CD4-positive, alpha-beta T cell treated with Interleukin-4 for 1 hour (primary cell): ENCODE data around the gene ARHGEF12.
"Not testable (repeated sequence)": the region's sequence is repeated elsewhere in the genome, so short reads cannot be mapped to it uniquely, and the experiment has no call there.

Experiments
- DNase-seq, 2 donors: peaks; one replicate each; pipeline ENCODE4 v3.0.0-alpha.2; 2020 to 2022

The ARHGEF12 gene

GRCh38 chr11:120501976-120502755, 166.0 kb downstream of the ARHGEF12 start:
- no peak for DNase-seq

- DNase-seq, result not testable (repeated sequence)
Observed at GRCh38 chr11:120503529-120503928, 167.3 kb downstream of the ARHGEF12 start.

- no peak for DNase-seq
Observed at GRCh38 chr11:120505801-120506425, 169.7 kb downstream of the ARHGEF12 start.

GRCh38 chr11:120509346-120510053, 173.3 kb downstream of the ARHGEF12 start:
- no peak for DNase-seq

GRCh38 chr11:120510406-120511115, 174.3 kb downstream of the ARHGEF12 start:
- no peak for DNase-seq

- peak; percentile 60 to 63 for DNase-seq
Observed at GRCh38 chr11:120511116-120511819, 175.1 kb downstream of the ARHGEF12 start, which contains the start of gene GRIK4. Gene GRIK4, plus strand, starts transcription at chr11:120511748. Its CDS starts 148,571 bp downstream, at chr11:120660319.

GRCh38 chr11:120511820-120512738, 175.9 kb downstream of the ARHGEF12 start:
- no peak for DNase-seq

- DNase-seq, result no peak
Observed at GRCh38 chr11:120512739-120513435, 176.7 kb downstream of the ARHGEF12 start.

GRCh38 chr11:120513436-120514315, 177.5 kb downstream of the ARHGEF12 start:
- no peak for DNase-seq

- DNase-seq, result no peak
Observed at GRCh38 chr11:120514541-120515121, 178.4 kb downstream of the ARHGEF12 start.

GRCh38 chr11:120515186-120515723, 179.0 kb downstream of the ARHGEF12 start:
- no peak for DNase-seq

- no peak for DNase-seq
Observed at GRCh38 chr11:120516461-120517389, 180.5 kb downstream of the ARHGEF12 start.

GRCh38 chr11:120517390-120517761, 181.2 kb downstream of the ARHGEF12 start:
- DNase-seq, result no peak

- no peak for DNase-seq
Observed at GRCh38 chr11:120517801-120518291, 181.6 kb downstream of the ARHGEF12 start.

- no peak for DNase-seq
Observed at GRCh38 chr11:120518356-120518755, 182.1 kb downstream of the ARHGEF12 start.

- no peak for DNase-seq
Observed at GRCh38 chr11:120519474-120519873, 183.3 kb downstream of the ARHGEF12 start.

GRCh38 chr11:120520091-120520822, 184.0 kb downstream of the ARHGEF12 start:
- no peak for DNase-seq
